Measurements from ENCODE around the gene ANTKMT.

The ANTKMT gene

DNA sequence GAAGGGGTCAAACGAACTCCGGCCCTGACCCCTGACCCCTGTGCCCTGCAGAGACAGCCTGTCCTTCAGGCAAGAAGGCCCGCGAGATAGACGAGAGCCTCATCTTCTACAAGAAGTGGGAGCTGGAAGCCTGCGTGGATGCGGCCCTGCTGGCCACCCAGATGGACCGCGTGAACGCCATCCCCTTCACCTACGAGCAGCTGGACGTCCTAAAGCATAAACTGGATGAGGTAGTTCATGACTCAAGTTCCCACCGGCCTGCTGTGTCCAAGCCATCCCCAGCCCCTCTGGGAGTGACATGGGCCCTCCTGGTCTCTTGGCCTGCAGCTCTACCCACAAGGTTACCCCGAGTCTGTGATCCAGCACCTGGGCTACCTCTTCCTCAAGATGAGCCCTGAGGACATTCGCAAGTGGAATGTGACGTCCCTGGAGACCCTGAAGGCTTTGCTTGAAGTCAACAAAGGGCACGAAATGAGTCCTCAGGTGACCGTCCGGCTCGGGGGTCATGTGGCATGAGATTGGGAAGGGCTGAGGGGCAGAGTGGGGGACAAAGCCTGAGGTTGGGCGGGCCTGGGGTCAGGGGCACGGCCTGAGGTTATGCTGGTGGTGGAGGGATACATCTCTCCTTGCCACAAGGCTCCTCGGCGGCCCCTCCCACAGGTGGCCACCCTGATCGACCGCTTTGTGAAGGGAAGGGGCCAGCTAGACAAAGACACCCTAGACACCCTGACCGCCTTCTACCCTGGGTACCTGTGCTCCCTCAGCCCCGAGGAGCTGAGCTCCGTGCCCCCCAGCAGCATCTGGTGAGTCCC, 45.3 kb downstream of the ANTKMT start:
- no peak for DNase-seq

DNA sequence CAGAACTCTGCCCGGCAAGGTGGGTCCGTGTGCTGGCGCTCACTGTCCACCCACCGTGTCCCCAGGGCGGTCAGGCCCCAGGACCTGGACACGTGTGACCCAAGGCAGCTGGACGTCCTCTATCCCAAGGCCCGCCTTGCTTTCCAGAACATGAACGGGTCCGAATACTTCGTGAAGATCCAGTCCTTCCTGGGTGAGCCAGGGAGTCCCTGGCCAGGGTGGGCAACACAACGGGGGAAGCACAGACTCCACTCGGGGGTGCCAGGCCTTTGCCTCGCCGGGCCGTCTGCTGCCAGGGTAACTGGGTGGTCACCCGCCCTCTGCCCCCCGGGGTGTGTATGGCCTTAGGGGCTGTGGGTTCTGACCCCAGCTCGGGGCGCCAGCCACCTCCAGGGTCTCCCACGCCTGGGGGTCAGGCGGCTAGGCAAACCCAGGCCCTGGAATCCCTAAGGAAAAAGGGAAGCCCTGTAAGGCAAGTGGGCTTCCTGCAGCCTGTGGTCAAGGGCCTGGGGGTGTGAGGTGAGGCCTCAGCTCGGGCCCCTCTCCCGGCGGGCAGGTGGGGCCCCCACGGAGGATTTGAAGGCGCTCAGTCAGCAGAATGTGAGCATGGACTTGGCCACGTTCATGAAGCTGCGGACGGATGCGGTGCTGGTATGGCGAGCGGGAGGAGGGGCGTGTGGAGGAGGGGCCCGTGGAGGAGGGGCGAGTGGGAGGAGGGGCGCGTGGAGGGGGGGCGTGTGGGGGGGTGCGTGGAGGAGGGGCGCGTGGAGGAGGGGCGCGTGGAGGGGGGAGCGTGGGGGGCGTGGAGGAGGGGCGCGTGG, 46.1 kb downstream of the ANTKMT start:
- DNase-seq, result no peak

DNA sequence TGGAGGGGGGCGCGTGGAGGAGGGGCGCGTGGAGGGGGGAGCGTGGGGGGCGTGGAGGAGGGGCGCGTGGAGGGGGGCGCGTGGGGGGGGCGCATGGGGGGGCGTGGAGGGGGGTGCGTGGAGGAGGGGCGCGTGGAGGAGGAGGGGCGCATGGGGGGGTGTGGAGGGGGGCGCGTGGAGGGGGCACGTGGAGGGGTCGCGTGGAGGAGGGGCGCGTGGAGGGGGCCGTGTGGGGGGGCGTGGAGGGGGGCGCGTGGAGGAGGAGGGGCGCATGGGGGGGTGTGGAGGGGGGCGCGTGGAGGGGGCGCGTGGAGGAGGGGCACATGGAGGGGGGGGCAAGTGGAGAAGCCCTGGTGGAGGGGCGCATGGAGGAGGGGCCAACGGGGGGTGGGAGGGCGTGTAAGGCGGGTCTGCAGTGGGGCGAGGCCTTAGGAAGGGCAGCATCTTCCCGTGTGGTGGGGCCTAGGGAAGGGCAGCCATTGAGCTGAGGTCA, 46.8 kb downstream of the ANTKMT start:
- no peak for DNase-seq

DNA sequence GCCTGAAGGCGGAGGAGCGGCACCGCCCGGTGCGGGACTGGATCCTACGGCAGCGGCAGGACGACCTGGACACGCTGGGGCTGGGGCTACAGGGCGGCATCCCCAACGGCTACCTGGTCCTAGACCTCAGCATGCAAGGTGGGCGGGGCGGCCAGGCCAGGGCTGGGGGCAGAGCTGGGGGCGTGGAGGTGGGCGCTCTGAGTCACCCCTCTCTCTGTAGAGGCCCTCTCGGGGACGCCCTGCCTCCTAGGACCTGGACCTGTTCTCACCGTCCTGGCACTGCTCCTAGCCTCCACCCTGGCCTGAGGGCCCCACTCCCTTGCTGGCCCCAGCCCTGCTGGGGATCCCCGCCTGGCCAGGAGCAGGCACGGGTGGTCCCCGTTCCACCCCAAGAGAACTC, 47.5 kb downstream of the ANTKMT start:
- DNase-seq, result no peak

DNA sequence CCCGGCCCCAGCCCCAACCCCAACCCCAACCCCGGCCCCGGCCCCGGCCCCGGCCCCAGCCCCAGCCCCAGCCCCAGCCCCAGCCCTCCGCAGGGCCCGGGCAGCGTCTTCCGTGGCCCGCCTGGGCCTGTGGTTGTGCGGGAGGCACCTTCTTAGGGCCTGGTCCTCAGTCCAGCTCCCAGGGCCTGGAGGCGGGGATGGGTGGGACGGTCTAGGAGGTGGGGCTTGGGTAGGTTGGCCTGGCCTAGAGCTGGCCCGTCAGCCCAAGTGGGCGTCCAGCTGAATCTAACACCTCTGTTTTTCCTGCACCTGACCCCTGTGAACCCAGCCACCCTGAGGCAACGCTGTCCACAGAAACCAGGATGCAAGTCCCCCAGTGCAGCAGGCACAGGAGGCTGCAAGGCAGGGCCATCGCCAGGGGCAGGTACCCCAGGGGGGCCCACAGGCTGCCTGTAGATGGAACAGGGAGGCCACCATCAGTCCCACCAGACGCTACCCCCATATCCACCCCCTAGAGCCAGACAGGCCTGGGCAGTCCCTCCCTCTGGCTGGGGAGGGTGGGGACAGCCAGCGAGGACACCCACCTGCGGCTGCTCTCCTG, 48.3 kb downstream of the ANTKMT start:
- no peak for DNase-seq

DNA sequence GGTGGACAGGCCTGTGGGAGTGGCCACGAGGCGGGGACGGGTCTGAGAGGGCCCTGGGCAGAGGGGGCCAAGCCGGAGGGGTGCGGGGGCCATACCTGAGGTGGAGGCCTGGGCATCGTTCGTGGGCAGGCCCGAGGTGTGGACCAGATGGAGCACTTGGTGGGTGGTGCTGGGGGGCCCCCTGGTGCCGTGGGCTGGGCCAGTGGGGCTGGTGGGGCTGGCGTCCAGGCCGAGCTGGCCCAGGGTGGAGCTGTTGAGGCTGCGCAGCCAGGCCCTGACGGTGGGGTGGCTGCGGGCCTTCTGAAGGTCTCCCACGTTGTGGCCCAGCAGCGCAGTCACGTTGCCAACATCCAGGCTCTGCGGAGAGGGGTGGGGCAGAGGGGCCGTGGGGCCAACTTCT, 49.0 kb downstream of the ANTKMT start:
- no peak for DNase-seq

DNA sequence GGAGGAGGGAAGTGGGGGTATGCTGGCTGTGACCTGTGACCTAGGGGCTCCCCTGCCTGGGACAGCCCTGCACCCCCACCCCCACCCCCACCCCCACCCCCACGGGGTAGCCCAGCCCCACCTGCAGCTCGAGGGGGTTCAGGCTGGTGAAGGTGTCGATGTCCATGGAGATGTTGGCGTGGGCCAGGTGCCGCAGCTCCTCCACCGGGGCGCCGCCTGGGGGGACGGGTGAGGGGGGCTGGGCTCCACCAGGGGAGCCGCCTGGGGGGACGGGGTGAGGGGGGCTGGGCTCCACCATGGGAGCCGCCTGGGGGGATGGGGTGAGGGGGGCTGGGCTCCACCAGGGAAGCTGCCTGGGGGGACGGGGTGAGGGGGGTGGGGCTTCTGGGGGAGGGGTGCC, 49.5 kb downstream of the ANTKMT start:
- no peak for DNase-seq
